Stomach smooth muscle (tissue), 2 donors: ENCODE measurements around the gene CIAO1.
A peak's percentile ranks its signal among the peaks of the same experiment; 100 is the strongest.
"Not testable (repeated sequence)": the region's sequence is repeated elsewhere in the genome, so short reads cannot be mapped to it uniquely, and the experiment has no call there.

Source experiments
- H3K27ac ChIP-seq: one replicate; pipeline ENCODE4 v1.7.0; 2013; ENCODE audit warnings: mild to moderate bottlenecking, low read length, inconsistent platforms
- H3K27me3 ChIP-seq, 2 donors: one replicate each; pipeline ENCODE4 v1.7.0; 2013; ENCODE audit warnings: low read length in 2 of 2; ENCODE audit not compliant: insufficient read depth in 2 of 2, control insufficient read depth in 1 of 2
- H3K36me3 ChIP-seq, 2 donors: one replicate each; pipeline ENCODE4 v1.7.0; 2013; ENCODE audit warnings: low read length in 2 of 2; ENCODE audit not compliant: control insufficient read depth in 2 of 2, insufficient read depth in 2 of 2
- H3K4me1 ChIP-seq: one replicate; pipeline ENCODE4 v1.7.0; 2013; ENCODE audit warnings: low read length; ENCODE audit not compliant: control insufficient read depth, insufficient read depth
- H3K4me3 ChIP-seq, 2 donors: one replicate each; pipeline ENCODE4 v1.7.0; 2013; ENCODE audit warnings: low read length in 2 of 2
- H3K9ac ChIP-seq, 2 donors: one replicate each; pipeline ENCODE4 v1.7.0; 2013; ENCODE audit warnings: low read length in 2 of 2, mild to moderate bottlenecking in 1 of 2
- H3K9me3 ChIP-seq, 2 donors: one replicate each; pipeline ENCODE4 v1.7.0; 2013; ENCODE audit warnings: low read length in 2 of 2; ENCODE audit not compliant: control insufficient read depth in 2 of 2
- donor health status: healthy.
- donor health status: Pancreatic carcinoma.

The CIAO1 gene

GRCh38 chr2:96265840-96266679 lies at the start of gene CIAO1, which contains the start of gene TMEM127:
Gene CIAO1, plus strand, starts transcription at chr2:96266225. Its CDS starts 126 bp downstream, at chr2:96266351.
Gene TMEM127, minus strand, starts transcription at chr2:96265997. Its CDS starts 616 bp downstream, at chr2:96265381.
- Histone ChIP-seq H3K27ac (peak within 1 kb of the TSS; percentile 89), H3K9me3 (no peaks in the 10 kb centered on the region), H3K4me3 (peak within 1 kb of the TSS; percentile 97 to 99), H3K9ac (peak within 1 kb of the TSS; percentile 91 to 93), H3K36me3 (peaks cover 14 to 32% of the 10 kb centered on the region in 2 donors), H3K4me1 (peaks cover 37% of the 10 kb centered on the region), H3K27me3 (no peaks in the 10 kb centered on the region)

- Histone ChIP-seq H3K27me3 (no peaks in the 10 kb centered on the region), H3K36me3 (no peaks in the 10 kb centered on the region), H3K9ac (no peak overlapping the region), H3K4me3 (no peak overlapping the region), H3K9me3 (no peaks in the 10 kb centered on the region), H3K4me1 (no peaks in the 10 kb centered on the region), H3K27ac (no peak overlapping the region)
These were observed 47.4 kb upstream of the CIAO1 start for GRCh38 chr2:96218508-96219131.

GRCh38 chr2:96219959-96220358 lies 46.1 kb upstream of the CIAO1 start:
- not testable (repeated sequence) for H3K36me3 ChIP-seq, H3K27me3 ChIP-seq, H3K4me3 ChIP-seq, H3K4me1 ChIP-seq, H3K27ac ChIP-seq, H3K9ac ChIP-seq, H3K9me3 ChIP-seq

GRCh38 chr2:96221106-96221505 lies 44.9 kb upstream of the CIAO1 start:
- not testable (repeated sequence) for H3K9ac ChIP-seq, H3K27ac ChIP-seq, H3K4me1 ChIP-seq, H3K9me3 ChIP-seq, H3K36me3 ChIP-seq, H3K27me3 ChIP-seq, H3K4me3 ChIP-seq

- Histone ChIP-seq H3K4me3 (no peak overlapping the region), H3K9ac (no peak overlapping the region), H3K9me3 (no peaks in the 10 kb centered on the region), H3K36me3 (peaks cover 0 to 2% of the 10 kb centered on the region in 2 donors), H3K4me1 (no peaks in the 10 kb centered on the region), H3K27ac (no peak overlapping the region), H3K27me3 (no peaks in the 10 kb centered on the region)
These were observed 41.0 kb upstream of the CIAO1 start for GRCh38 chr2:96225016-96225533.

- Histone ChIP-seq H3K9ac (no peak overlapping the region), H3K36me3 (peaks cover 0 to 2% of the 10 kb centered on the region in 2 donors), H3K4me3 (no peak overlapping the region), H3K27ac (no peak overlapping the region), H3K27me3 (no peaks in the 10 kb centered on the region), H3K4me1 (no peaks in the 10 kb centered on the region), H3K9me3 (no peaks in the 10 kb centered on the region)
These were observed 34.7 kb upstream of the CIAO1 start for GRCh38 chr2:96231316-96231715.

GRCh38 chr2:96233436-96233835 lies 32.6 kb upstream of the CIAO1 start:
- no peaks in the 10 kb centered on the region for H3K9me3 ChIP-seq

GRCh38 chr2:96233880-96234316 lies 32.1 kb upstream of the CIAO1 start:
- Histone ChIP-seq H3K4me3 (no peak overlapping the region), H3K36me3 (peaks cover 0 to 2% of the 10 kb centered on the region in 2 donors), H3K4me1 (no peaks in the 10 kb centered on the region), H3K27ac (no peak overlapping the region), H3K27me3 (no peaks in the 10 kb centered on the region), H3K9ac (no peak overlapping the region), H3K9me3 (no peaks in the 10 kb centered on the region)

More at GRCh38 chr2:96233436-96233835, 32.6 kb upstream of the CIAO1 start:
- Histone ChIP-seq H3K27me3 (no peaks in the 10 kb centered on the region), H3K4me3 (no peak overlapping the region), H3K4me1 (no peaks in the 10 kb centered on the region), H3K9ac (no peak overlapping the region), H3K36me3 (peaks cover 0 to 2% of the 10 kb centered on the region in 2 donors), H3K27ac (no peak overlapping the region)

- Histone ChIP-seq H3K4me3 (no peak overlapping the region), H3K36me3 (peaks cover 4 to 5% of the 10 kb centered on the region in 2 donors), H3K4me1 (no peaks in the 10 kb centered on the region), H3K27ac (no peak overlapping the region), H3K9me3 (no peaks in the 10 kb centered on the region), H3K27me3 (no peaks in the 10 kb centered on the region), H3K9ac (no peak overlapping the region)
These were observed 29.1 kb upstream of the CIAO1 start for GRCh38 chr2:96236882-96237281.

GRCh38 chr2:96238266-96238665 lies 27.8 kb upstream of the CIAO1 start:
- Histone ChIP-seq H3K27me3 (no peaks in the 10 kb centered on the region), H3K9ac (no peak overlapping the region), H3K9me3 (no peaks in the 10 kb centered on the region), H3K4me3 (no peak overlapping the region), H3K4me1 (no peaks in the 10 kb centered on the region), H3K27ac (no peak overlapping the region), H3K36me3 (peaks cover 4 to 5% of the 10 kb centered on the region in 2 donors)
